AG10803 (cell line): Measurements from ENCODE around the gene PLXDC2.

Experiments
- DNase-seq: peaks from one replicate; pipeline ENCODE4 v3.0.0; 2010; ENCODE audit warnings: low read depth
- H3K4me3 ChIP-seq: 2 replicates; pipeline ENCODE4 v1.5.1; 2011; ENCODE audit warnings: mild to moderate bottlenecking, low read length, control low read depth
- TF ChIP-seq, protein P1 (sequence below): conservative IDR thresholded peaks from 2 replicates; pipeline ENCODE4 v1.5.1; 2011; ENCODE audit warnings: mild to moderate bottlenecking, low read length, control low read depth, inconsistent platforms

Gene PLXDC2

DNA sequence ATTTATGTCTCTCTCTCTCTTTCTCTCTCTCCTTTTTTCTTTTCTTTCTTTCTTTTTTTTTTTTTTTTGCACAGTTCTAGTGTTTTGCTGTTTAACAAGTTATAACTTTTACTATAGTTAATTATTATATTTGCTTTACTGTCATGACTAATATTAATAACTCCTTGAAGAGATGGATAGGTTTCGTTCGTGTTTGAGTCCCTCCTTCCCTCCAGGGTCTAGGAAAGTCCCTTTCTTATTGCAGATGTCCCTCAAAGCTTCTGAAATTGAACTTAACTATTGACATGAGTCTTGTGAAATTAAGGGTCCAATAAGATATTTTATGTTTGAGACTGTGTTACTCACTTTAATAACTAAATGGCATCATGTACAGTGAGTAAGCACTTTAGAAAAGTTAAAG, 131.4 kb downstream of the PLXDC2 start:
- no peak overlapping the region for H3K4me3 ChIP-seq
- DNase-seq, result no peak
- TF ChIP-seq, protein P1, sequence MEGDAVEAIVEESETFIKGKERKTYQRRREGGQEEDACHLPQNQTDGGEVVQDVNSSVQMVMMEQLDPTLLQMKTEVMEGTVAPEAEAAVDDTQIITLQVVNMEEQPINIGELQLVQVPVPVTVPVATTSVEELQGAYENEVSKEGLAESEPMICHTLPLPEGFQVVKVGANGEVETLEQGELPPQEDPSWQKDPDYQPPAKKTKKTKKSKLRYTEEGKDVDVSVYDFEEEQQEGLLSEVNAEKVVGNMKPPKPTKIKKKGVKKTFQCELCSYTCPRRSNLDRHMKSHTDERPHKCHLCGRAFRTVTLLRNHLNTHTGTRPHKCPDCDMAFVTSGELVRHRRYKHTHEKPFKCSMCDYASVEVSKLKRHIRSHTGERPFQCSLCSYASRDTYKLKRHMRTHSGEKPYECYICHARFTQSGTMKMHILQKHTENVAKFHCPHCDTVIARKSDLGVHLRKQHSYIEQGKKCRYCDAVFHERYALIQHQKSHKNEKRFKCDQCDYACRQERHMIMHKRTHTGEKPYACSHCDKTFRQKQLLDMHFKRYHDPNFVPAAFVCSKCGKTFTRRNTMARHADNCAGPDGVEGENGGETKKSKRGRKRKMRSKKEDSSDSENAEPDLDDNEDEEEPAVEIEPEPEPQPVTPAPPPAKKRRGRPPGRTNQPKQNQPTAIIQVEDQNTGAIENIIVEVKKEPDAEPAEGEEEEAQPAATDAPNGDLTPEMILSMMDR, result no peak

DNA sequence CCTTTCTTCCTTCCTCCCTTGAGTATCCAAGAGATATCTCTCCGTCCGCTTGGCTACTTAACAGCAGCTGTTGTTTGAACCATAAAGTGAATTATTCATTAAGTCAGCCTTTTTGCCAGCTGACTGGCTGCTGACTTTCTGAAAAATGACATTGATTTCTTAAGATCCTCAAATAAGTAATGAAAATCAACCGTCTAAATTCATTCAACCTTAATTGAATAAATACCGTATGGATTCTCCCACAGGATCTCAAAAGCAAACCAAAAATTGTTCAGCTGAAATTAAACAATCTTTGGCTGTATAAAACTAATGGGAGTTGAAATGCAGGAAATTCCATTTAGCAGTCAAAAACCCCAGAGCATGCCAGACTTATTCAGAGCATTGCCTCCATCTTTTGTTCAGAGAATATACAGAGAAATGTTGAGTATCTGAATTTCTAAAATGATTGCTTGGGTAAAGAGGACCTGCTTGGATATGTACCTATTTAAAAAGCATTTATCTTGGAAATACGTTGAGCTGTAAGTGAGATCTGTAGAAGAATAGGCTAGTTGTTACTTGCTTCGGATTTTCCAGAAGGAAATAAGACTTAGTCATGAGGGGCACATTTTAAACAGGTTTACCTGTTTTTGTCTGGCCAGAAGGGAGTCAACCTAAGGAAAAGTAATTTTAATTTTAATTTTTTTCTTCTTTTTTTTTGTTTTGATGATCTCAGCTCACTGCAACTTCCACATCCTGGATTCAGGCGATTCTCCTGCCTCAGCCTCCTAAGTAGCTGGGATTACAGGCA, 136.2 kb downstream of the PLXDC2 start:
- DNase-seq, result no peak
- TF ChIP-seq, protein P1, result no peak

DNA sequence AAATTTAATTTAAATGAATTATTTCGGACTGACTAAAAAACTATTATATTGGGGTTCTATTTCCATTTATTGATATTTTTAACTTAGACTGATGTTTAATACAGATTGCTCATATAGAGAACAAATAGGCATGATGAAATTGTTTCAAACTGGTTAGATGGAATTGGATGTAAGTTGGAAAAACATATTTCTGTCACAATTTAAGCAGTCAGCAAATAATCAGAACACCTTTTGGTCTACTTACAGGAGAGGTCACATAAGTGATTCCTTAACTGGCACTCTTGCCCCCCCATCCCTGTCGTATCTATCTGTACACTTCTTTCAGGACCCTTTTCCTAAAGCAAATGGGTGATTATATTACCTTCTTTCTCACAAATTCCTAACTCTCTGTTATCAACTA, 138.4 kb downstream of the PLXDC2 start:
- no peak for DNase-seq
- H3K4me3 ChIP-seq, result no peak overlapping the region
- TF ChIP-seq, protein P1, result no peak

More for the DNA sequence above, 136.2 kb downstream of the PLXDC2 start:
- no peak overlapping the region for H3K4me3 ChIP-seq

DNA sequence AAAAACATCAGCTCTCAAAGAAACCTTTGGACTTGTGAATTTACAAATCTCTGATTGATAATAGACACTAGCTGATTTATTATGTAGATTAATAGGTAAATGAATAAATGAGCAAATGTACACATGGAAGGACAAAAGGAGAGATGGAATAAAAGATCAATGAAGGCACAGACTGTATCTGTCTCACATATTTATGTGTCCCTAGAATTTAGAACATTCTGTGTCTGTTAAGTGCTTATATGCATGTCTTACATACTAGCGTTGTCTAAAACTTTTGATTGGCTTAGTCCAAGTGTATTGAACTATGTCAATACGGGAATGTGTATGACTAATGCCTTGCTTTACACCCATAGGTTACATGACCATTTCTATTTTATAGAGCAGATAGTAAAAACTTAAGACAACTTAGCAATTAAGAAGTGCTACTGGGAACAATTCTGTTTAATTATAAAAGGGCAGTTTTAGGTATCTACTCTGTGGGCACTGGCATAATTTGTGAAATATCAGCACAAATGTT, 140.3 kb downstream of the PLXDC2 start:
- TF ChIP-seq, protein P1, result no peak
- DNase-seq, result no peak
- no peak overlapping the region for H3K4me3 ChIP-seq

DNA sequence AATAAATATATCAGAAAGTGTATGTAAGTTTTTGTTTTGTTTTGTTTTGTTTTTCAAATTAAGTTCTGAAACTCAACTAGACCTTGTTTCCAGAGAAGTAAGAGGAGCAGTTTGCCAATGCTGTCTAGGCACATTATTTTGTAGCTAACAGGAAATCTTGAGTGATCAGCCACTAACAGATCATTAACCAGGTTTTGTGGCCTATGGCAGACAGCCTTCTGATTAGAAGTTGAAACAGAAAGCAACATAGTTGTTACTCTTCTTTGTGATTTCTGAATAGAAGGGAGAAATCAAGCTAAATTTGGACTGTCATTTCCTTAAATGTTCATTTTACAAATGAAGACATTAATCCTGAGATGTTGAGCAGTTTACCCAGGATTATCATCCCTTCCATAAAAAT, 142.6 kb downstream of the PLXDC2 start:
- TF ChIP-seq, protein P1, result no peak
- no peak overlapping the region for H3K4me3 ChIP-seq
- no peak for DNase-seq

DNA sequence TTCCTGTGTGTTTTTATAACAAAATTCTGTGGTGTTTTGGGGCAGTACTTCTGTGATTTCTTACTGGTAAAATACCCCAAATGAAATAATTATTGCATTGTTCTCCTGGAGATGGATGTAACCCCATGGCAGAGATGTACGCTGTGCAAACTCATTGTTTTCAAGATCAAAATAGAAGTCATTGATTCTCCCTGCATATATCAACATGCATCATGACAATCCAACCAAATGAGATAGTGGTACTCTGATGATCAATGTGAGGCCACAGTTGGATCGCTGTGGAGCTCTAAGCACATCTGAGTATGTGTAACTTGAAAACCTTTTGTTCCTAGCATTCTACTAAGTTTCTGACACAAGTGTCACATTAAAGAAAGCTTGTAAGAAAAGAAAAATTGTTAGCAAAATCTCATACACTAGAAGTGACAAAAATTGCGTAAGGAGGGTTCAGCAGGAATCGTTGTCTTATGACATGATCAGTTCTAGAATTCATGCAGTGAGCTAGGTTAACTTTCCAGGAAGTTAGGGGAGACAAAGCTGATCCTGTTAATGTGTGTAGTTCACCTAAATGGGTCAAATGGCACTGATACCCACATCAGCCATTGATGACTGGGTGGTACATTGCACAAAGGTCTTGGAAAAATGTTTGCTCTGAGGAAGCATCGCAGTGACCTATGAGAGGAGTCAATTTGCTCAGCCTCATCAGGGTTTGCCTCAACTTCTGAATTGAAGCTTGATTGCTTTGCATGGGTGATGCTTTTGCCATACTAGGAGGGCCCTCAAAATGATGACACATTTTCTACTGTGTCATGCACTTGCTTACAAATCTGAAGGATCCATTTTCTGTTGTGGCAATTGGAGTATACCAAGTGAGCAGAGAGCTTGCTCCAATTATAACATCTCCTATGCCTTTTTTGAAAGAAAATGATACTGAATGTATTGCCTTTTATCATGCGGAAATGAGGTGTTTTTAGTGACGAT, 145.1 kb downstream of the PLXDC2 start:
- TF ChIP-seq, protein P1, result no peak
- no peak overlapping the region for H3K4me3 ChIP-seq
- DNase-seq, result no peak
